HUES64 (cell line): ENCODE measurements around the gene TK2.

ENCODE experiments used
- H3K27ac ChIP-seq: 2 replicates; pipeline ENCODE4 v1.7.0; 2013; ENCODE audit warnings: low read depth, low read length, inconsistent platforms
- H3K27me3 ChIP-seq: 2 replicates; pipeline ENCODE4 v1.6.1; 2013; ENCODE audit warnings: mild to moderate bottlenecking, low read length; ENCODE audit not compliant: insufficient read depth
- H3K36me3 ChIP-seq: 2 replicates; pipeline ENCODE4 v1.6.1; 2013; ENCODE audit warnings: mild to moderate bottlenecking, low read length; ENCODE audit not compliant: insufficient read depth
- H3K4me1 ChIP-seq: 2 replicates; pipeline ENCODE4 v1.6.1; 2013; ENCODE audit warnings: mild to moderate bottlenecking, low read length, moderate library complexity; ENCODE audit not compliant: insufficient read depth
- H3K4me3 ChIP-seq: 2 replicates; pipeline ENCODE4 v1.5.1; 2013; ENCODE audit warnings: mild to moderate bottlenecking, low read length, moderate library complexity
- H3K9ac ChIP-seq: 2 replicates; pipeline ENCODE4 v1.6.1; 2013; ENCODE audit warnings: mild to moderate bottlenecking, low read depth, low read length
- H3K9me3 ChIP-seq: 2 replicates; pipeline ENCODE4 v1.6.1; 2013; ENCODE audit warnings: low read depth, low read length; ENCODE audit not compliant: insufficient read depth
- WGBS: fragments of 150-250, 120-280 bp; methylation state at CpG from one replicate; pipeline ENCODE4 v1.1.7; 2013; ENCODE audit warnings: missing lambda C conversion rate; 5-methylcytosine and 5-hydroxymethylcytosine counted together

The TK2 gene

DNA sequence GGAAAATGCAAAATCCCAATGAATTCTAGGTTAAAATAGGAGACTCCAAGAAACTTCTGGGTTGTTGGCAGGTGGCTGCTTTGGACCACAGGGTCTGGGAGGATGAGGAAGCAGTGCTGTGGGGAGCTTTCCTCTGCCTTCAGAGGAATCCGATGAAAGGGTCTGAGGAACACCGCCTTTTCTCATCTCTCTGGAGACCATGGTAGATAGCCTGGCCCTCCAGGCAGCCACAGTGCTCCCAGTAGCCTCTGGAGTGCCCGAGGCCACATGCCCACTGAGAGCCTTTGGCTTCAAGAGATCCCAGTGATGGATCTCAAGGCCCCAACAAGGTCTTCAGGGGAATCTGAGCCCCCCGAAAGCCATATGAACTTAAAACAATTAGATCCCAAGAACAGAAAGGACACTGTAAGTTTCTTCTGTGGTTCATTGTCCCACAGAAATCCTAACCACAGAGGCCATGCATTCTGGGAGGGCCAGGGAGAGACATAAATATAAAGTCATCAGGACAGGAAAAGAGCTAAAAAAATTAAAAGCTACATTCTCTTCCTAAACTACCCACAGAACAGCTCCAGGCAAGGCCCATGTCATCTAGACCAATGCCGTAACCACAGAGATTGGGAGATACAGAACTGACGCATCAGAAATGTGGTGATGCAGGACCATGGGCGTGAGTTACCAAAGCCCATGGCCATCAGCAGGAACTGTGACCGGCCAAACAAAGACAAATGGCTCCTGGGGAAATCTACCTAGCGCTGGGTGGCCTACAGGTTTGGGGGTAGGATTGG lies 24.3 kb downstream of the TK2 start:
- Histone ChIP-seq H3K27me3 (no peaks in the 10 kb centered on the region), H3K36me3 (no peaks in the 10 kb centered on the region), H3K4me1 (no peaks in the 10 kb centered on the region), H3K4me3 (no peak overlapping the region), H3K9me3 (no peaks in the 10 kb centered on the region), H3K9ac (no peak overlapping the region), H3K27ac (no peak overlapping the region)
- 93% methylated on average over 9 of the region's 9 CpGs for WGBS

DNA sequence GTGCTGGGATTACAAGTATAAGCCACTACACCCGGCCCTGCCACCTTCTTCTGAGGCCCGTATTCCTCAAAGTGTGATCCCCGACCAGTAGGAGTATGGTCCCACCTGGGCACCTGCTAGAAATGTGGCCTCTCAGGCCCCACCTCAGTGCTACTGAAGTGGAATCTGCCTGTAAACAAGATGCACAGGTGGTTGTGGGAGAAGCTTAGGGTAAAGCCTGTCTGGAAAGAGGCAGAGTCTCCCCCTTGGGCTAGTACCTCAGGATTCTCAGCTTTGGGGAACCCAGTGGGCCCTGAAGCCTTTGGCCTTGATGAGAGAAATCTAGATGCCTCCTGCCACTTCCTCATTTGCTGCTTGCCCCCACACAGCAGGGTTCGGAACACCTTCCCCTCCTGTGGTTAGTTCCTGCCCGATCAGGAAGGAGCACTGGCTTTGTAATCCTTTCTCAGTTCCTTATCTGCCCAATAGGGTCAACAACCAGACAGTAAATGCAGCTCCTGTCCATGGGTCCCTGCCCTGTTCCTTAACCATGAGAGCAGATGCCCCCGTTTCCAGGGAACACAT lies 25.2 kb downstream of the TK2 start:
- no peaks in the 10 kb centered on the region for H3K36me3 ChIP-seq
- H3K9me3 ChIP-seq, result no peaks in the 10 kb centered on the region
- no peaks in the 10 kb centered on the region for H3K4me1 ChIP-seq
- no peak overlapping the region for H3K9ac ChIP-seq
- no peak overlapping the region for H3K27ac ChIP-seq
- no peak overlapping the region for H3K4me3 ChIP-seq
- 88% methylated on average over 6 of the region's 6 CpGs for WGBS
- H3K27me3 ChIP-seq, result no peaks in the 10 kb centered on the region

DNA sequence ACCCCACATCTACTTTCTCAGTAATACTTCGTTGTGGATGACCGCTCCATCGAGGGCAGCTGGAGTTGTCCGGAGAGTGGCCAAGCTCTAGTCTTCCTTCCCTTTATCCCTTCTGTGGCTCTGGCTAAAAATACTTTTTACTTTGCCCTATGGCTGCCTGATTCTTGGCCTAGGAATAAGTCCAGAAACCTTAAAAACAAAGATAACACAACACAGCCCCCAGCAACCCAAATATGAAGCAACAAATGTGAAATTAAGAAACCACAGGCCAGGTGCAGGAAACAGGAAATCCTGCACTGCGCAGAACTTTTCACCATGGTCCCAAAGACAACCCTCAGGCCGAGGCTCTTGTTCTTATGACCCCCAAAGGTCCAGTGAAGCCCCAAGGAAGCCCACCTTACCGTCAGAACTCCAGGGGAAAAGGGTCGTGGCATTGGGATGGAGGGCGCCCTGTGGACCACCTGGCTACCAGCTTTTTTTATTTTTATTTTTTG lies 26.0 kb downstream of the TK2 start:
- no peaks in the 10 kb centered on the region for H3K36me3 ChIP-seq
- H3K27ac ChIP-seq, result no peak overlapping the region
- 96% methylated on average over 9 of the region's 9 CpGs for WGBS
- no peaks in the 10 kb centered on the region for H3K9me3 ChIP-seq
- no peak overlapping the region for H3K9ac ChIP-seq
- no peaks in the 10 kb centered on the region for H3K27me3 ChIP-seq
- no peak overlapping the region for H3K4me3 ChIP-seq
- H3K4me1 ChIP-seq, result no peaks in the 10 kb centered on the region

DNA sequence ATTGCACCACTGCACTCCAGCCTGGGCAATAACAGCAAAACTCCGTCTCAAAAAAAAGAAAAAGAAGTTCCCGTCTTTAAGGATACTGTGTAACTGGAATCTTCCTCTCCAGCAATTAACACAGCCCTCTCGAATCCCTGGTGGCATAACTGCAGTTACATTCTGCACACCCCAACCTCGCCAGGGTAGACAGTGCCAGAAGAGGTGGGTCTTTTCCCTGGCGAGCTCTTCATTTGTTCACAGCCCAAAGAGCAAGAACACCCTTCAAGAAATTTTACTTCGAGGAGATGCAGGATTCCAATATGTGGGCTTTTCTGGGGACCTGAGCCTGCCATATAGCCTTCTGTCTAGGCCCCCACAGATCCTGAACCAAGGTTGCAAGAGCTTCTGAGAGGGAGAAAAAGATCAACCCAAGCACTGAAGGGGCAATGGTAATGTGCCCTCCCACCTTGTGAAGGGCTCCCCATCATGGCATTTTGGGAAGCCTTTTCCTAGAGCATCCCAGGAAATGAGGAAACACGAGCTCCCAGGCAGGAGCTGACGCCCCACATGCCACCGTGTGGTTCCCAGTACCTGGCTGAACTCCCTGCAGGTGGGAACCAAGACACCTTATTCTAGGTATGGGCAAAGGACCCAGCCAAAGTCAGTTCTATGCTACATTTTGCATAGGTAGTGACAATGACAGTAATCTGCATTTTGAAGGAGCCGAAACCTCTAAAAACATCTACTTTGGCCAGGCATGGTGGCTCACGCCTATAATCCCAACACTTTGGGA lies 26.9 kb downstream of the TK2 start:
- Histone ChIP-seq H3K4me1 (no peaks in the 10 kb centered on the region), H3K9me3 (no peaks in the 10 kb centered on the region), H3K36me3 (no peaks in the 10 kb centered on the region), H3K27ac (no peak overlapping the region), H3K4me3 (no peak overlapping the region), H3K27me3 (no peaks in the 10 kb centered on the region), H3K9ac (no peak overlapping the region)
- WGBS, result 94% methylated on average over 11 of the region's 11 CpGs

DNA sequence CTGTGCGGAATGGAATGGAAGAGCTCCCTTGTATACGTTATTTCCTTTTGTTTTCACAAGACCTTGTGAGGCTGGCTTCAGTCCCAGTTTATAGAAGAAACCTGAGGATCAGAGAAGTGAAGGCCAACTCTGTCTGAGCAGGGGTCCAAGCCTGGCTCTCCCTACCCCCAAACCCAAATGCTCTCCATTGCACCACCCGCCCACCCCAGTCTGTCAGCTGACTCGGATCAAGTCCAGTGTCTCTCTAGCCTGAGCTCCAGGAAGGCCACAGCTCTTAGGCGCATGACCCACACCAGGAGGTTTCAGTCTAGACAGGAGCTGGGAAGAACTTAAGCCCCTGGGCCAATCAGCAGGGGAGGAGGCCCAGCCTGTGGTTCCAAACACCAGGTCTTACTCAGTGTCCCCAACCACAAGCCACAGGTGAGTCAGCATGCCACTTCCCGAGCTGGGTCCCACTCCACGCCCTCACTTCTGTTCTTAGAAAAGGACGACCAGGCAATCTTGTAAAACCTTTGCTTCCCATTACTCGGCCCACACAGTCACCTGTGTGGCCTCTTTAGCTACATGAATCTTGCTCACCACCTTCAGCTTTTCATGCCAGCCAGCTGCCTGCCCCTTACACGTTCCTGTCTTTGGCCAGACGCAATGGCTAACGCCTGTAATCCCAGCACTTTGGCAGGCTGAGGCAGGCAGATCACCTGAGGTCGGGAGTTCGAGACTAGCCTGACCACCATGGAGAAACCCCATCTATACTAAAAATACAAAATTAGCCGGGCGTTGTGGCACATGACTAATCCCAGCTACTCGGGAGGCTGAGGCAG lies 27.8 kb downstream of the TK2 start:
- no peaks in the 10 kb centered on the region for H3K36me3 ChIP-seq
- H3K9me3 ChIP-seq, result no peaks in the 10 kb centered on the region
- no peak overlapping the region for H3K9ac ChIP-seq
- H3K27ac ChIP-seq, result no peak overlapping the region
- H3K4me3 ChIP-seq, result no peak overlapping the region
- 90% methylated on average over 17 of the region's 17 CpGs for WGBS
- H3K27me3 ChIP-seq, result no peaks in the 10 kb centered on the region
- H3K4me1 ChIP-seq, result peaks cover 5% of the 10 kb centered on the region; the same call in 1 of the 2 replicates

DNA sequence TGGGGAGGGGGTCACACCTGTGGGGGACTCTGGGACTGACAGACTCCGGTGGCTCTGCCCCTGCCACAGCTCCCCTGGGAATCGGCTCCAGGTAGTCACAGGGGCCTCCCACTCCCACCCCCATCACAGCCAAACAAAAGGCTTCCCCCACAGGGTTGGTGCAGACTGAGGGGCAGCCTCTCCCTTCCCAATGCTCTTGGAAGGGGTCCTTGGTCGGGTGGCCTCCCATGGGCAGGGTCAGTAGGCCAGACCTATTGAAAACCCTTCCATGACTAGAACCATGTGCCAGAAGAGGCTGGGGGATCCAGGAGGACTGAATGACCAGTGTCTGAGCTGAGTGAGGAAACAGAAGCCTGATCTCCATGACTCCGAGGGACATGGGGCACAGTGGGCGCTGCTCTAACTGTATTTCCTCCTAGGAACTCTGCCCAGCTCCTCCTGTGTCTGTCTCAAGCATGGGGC lies 28.6 kb downstream of the TK2 start:
- 96% methylated on average over 5 of the region's 5 CpGs for WGBS
- Histone ChIP-seq H3K4me1 (peaks cover 10% of the 10 kb centered on the region; the same call in 1 of the 2 replicates), H3K9me3 (no peaks in the 10 kb centered on the region), H3K27me3 (no peaks in the 10 kb centered on the region), H3K27ac (no peak overlapping the region), H3K9ac (no peak overlapping the region), H3K36me3 (no peaks in the 10 kb centered on the region), H3K4me3 (no peak overlapping the region)

DNA sequence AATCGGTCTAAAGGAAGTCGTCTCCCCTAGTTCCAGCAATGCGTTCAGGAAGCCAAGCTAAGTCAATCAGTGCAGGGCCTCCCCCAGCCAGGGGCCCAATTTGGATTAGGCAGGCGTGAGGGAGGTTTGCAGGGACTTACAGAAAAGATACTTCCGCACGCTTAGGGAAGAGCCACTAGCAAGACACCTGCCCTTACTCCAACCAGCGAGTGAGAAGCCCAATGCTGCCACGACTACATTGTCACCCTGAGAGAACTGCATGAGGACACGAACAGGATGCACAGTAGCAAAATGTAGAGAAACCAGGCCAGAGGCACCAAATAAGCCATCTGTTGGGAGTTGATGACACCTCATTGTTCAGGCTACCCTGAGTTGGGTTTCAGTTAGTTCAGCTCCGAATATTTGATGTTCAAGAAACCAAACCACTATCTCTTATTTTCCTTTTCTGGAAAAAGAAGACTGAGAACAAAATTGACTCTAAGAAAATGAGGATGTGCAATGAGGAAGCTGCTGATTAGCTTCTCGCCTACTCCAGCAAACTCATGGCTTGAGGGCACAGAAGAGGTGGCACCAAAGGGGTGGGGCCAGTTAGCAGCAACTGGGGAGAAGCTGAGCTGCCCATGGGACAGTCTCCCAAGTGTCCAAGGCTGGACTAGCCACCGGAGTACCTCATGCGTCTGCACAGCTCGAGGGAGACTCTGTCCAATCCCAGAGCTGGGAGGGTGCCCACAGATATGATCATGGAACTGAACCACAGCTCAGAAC lies 29.3 kb downstream of the TK2 start:
- Histone ChIP-seq H3K27ac (no peak overlapping the region), H3K9ac (no peak overlapping the region), H3K9me3 (no peaks in the 10 kb centered on the region), H3K36me3 (no peaks in the 10 kb centered on the region), H3K27me3 (no peaks in the 10 kb centered on the region), H3K4me3 (no peak overlapping the region), H3K4me1 (peaks cover 10% of the 10 kb centered on the region; the same call in 1 of the 2 replicates)
- WGBS, result 92% methylated on average over 14 of the region's 14 CpGs

DNA sequence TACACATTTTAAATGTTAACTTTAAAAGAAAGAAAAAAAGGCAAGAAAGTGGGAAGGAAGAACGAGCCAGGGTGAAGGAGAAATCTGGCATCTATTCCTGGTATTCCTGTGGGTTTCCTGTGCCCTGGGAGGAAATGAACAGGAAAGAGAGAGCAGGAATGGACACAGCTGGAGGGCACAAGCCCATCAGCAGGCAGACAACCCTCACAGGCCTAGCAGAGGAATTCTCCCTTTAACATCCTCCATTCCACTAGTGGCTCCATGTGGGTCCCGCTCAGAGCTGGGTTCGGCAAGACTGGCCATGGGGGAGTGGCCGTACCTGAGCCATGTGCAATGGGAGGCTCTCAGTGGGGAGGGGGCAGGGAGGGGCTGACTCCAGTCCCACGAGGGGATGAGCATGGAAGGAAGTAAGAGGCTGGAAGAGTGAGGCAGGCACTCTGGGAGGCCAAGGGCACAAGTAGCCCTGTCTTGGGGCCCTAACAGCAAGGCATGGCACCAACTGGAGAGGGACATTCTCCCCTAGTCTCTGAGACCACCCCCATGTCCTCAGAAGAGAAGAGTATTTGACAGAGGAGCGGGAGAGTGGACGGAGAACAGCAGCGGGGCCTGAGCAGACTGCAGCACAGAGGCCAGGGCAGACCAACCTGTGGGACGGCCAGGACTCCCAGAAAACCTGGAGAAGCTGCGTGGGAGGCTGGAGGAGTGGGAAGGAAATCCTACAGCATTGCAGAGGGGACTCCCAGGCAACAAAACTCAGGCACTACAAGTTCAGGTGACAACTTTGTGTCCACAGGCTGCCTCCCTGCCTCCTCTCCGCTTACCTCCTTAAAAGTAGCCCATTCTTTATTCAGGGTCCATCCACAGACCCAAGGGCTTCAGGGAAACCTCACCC lies 30.2 kb downstream of the TK2 start:
- Histone ChIP-seq H3K36me3 (no peaks in the 10 kb centered on the region), H3K4me3 (no peak overlapping the region), H3K4me1 (peaks cover 10% of the 10 kb centered on the region; the same call in 1 of the 2 replicates), H3K27ac (no peak overlapping the region), H3K27me3 (no peaks in the 10 kb centered on the region), H3K9me3 (no peaks in the 10 kb centered on the region), H3K9ac (no peak overlapping the region)
- WGBS, result 84% methylated on average over 11 of the region's 11 CpGs

DNA sequence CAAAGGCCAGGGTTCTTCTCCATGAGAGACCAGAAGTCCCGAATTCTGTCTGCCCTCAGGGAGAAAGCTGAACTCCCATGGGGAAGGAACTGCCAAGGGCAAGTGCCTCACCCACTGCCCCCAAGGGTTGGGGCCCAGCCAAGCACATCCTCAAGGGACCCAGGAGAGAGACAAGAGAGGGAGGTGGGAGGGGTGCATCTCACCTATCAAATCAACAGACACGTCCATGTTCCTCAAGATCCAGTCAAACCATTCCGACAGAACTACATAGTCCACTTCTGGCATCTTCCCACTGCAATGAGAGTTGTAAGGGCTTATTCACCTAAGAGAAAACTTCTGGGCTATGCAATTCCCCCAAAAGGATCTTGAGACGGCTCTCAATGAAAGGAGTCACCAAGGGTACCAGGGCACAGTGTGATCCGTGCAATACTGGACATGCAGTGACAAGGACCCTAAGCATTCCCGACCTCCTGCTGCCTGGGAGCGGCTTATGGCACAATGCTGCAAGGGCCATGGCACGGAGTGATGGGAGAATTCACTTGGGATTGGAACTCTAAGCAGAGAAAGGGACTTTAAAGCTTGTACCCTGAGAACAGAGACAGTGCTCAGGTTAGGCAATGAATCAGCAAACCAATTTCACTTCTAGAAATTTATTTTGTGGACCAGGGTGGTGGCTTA lies 32.2 kb downstream of the TK2 start:
- WGBS, result 89% methylated on average over 8 of the region's 8 CpGs
- H3K9ac ChIP-seq, result no peak overlapping the region

More for the DNA sequence above, 32.2 kb downstream of the TK2 start:
- H3K27me3 ChIP-seq, result no peaks in the 10 kb centered on the region
- no peaks in the 10 kb centered on the region for H3K9me3 ChIP-seq
- no peaks in the 10 kb centered on the region for H3K36me3 ChIP-seq
- H3K4me1 ChIP-seq, result peaks cover 14% of the 10 kb centered on the region; the same call in 1 of the 2 replicates
- H3K4me3 ChIP-seq, result no peak overlapping the region
- H3K27ac ChIP-seq, result no peak overlapping the region; the same call in 1 of the 2 replicates
